ENCODE results near the gene ISG15.

DNA sequence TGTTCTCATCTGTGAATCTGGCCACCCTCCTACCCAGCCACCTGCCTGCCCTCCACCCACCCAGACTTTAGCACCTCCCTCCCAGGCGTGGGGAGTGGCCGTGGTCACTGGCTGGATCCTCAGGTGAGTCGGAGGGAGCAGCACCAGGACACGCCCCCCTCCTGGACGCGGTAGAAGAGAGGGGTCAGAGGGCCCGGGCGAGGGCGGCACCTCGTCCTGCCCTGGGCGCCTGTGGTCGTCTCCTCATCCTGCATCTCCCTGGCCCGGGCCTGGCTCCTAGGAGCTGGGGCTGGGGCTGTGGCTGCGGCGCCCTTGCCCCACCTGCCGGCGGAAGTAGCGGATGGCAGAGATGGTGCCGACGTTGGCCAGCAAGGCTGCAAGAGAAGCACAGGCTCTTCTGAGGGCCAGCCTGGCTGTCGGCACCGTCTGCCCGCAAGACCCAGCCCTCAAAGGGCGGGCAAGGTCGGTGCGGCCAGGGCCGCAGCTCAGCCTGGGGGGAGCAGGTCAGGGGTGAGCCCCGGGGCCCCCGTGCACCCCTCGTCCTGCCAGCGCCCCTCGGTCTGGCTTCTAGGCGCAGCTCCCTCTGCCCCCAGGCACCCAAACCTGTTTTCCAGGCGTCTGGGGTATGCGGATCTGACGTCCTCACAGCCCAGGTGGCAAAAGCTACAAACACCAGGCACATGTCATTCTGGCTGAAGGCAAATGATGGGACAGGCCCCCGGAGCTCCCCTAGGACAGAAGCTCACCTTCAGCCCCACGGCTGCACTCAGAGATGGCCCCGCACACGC lies 37.2 kb upstream of the ISG15 start:
- TF ChIP-seq, protein P1, sequence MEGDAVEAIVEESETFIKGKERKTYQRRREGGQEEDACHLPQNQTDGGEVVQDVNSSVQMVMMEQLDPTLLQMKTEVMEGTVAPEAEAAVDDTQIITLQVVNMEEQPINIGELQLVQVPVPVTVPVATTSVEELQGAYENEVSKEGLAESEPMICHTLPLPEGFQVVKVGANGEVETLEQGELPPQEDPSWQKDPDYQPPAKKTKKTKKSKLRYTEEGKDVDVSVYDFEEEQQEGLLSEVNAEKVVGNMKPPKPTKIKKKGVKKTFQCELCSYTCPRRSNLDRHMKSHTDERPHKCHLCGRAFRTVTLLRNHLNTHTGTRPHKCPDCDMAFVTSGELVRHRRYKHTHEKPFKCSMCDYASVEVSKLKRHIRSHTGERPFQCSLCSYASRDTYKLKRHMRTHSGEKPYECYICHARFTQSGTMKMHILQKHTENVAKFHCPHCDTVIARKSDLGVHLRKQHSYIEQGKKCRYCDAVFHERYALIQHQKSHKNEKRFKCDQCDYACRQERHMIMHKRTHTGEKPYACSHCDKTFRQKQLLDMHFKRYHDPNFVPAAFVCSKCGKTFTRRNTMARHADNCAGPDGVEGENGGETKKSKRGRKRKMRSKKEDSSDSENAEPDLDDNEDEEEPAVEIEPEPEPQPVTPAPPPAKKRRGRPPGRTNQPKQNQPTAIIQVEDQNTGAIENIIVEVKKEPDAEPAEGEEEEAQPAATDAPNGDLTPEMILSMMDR (IDR thresholded peaks at IDR 0.05 in 8 of 11, conservative IDR thresholded peaks at IDR 0.05 in 3 of 11), result peak in 9 of 11 experiments; percentile 44 to 84 (median 56)
- TF ChIP-seq POLR2A (IDR thresholded peaks at IDR 0.05), result no peak
- TF ChIP-seq POLR2AphosphoS5 (IDR thresholded peaks at IDR 0.05), result peak in 1 of 3 donors; percentile 70
